SHP77 treated with DMSO at 0.1 percent for 48 hours (cell line): ENCODE data around the gene TPRG1.

ENCODE experiments used
- DNase-seq: peaks from one replicate; lab custom pipeline; 2025; lab: John Stamatoyannopoulos, UW

TPRG1 gene

DNA sequence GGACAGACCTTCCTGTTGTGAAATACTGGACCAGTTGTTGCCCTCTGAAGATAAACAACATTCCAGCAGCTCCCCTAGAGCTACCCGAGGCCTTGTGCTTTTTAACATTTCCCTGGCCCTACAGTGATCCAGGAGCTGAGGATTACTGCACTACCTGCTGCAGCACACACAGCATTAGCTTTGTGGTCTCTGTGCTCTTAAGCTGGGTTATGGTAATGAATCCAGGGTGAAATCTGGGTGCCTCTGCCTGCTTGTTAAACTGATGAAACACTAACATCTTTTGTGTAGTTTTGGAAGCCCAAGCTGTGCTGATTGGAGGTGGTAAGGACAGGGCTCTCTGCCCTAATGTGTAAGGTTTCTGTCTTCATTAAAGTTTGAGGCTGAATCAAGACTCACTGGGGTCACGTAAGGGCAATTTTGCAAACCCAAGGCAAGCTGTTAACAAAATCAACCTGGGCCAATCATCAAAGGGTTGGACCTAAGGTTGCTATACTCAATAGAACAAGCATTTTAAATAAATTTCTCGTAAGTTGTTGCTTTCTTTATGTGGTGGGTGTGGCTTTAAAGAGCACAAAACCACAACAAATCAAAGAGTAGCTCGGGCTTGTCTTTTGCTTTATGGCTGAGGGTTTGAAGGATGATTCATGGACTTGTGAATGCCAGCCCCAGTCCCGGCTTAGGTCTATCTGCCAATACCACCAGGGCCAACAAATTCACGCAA is 183.9 kb downstream of the TPRG1 start:
- no peak for DNase-seq

DNA sequence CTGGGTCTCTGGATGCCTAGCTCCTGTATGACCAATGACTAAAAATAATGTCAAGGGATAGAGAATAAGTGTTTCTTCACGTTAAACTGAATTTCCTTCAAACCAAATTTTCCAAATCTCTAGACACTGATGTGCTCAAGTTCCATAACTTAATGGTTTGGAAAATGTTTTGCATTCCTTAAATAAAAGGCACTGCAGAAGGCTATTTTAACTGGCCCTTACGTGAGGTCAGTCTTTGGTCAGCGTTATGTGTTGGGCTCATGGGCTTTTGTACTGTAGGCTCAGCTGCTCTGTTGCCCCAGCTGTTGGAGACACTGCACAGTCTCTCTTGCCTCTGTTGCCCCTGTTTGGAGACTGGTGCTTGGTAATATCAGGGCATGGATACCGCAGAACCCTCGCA is 188.5 kb downstream of the TPRG1 start:
- DNase-seq = no peak

DNA sequence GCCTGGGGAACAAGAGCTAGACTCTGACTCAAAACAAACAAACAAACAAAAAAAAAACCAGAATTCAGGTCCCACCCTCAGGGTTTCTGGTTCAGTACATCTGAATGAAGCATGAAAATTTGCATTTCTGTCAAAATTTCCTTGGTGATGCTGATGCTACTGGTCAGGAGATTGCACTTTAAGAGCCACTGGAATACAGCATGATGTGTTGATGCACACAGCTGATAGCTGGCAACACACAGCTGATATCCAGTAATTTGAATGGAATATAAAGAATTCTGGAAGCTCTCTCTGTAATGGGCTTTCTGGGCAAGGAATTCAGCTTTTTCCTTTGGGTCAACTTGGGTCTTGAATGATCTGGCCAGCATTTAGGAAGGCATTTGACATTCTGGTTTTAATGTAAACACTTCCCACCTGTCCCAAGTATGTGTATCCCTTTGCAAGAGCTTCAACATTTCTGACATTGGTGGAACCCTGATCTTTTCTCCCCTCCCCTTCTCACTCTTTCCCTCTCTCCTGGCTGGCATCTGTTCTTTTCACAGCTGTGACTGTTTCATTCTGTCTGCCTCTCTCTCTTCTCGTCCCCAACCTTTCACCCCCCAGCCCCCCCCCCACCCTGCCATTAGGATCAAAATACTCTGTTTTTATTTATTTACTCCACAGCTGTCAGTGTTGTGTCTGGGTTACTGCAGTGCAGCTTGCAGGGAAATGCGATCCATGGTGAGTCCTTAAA is 189.5 kb downstream of the TPRG1 start:
- DNase-seq = no peak

GRCh38 chr3:189363590-189364255 is 192.0 kb downstream of the TPRG1 start:
- DNase-seq = no peak

GRCh38 chr3:189365609-189366564 is 194.1 kb downstream of the TPRG1 start:
- no peak for DNase-seq

GRCh38 chr3:189368384-189368783 is 196.6 kb downstream of the TPRG1 start:
- no peak for DNase-seq

DNA sequence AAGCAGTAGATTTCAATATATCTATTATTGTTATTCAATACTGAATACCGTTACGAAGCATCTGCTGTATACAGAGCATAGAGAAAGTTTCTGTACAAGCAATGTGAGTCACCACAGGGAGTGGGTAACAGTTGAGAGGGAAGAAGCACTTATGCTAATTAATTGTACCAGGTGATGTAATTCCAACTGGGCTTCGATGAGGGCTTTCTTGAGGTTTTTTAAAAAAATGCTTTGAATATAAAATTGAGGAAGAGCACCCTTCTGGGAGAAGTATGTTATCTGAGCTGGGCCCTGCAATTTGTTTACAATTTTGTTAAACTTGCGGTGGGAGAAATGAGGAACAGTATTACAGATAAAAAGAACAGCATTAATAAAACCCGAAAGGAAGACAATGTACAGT is 197.9 kb downstream of the TPRG1 start:
- DNase-seq = no peak

GRCh38 chr3:189372243-189372642 is 200.5 kb downstream of the TPRG1 start:
- DNase-seq = no peak
